Caco-2 (cell line): ENCODE data around the gene HDX. TPM values are rescaled to one million over a fixed set of nuclear protein-coding genes. Genes with fewer than 3 reads are reported as not detected.

Source experiments
- BruUV-seq: library from RNA; stranded (reverse); fragments of 400-500 nt; replicated peaks from 2 replicates; lab custom pipeline; 2021; lab: Mats Ljungman, UMichigan
- CTCF ChIA-PET: fragments of 300-600 bp; sonication (Branson Sonifier 250); formaldehyde crosslinking; loops from one replicate; lab custom pipeline; 2022; ENCODE audit warnings: antibody characterized with exemption; lab: Charles Lee
- POLR2A ChIA-PET: fragments of 300-600 bp; sonication (Branson Sonifier 250); formaldehyde crosslinking; loops from one replicate; lab custom pipeline; 2022; ENCODE audit warnings: antibody characterized with exemption; lab: Charles Lee
- DNase-seq, 2 experiments: peaks; one replicate each; pipeline versions ENCODE4 v3.0.0 to v3.0.0-alpha.2; 2020 to 2022
- H3K27me3 ChIP-seq: replicated peaks from 2 replicates; pipeline ENCODE4 v1.6.0; 2011; ENCODE audit warnings: low read length; ENCODE audit not compliant: control insufficient read depth, insufficient read depth
- H3K36me3 ChIP-seq: 2 replicates; pipeline ENCODE4 v1.5.1; 2011; ENCODE audit warnings: low read length; ENCODE audit not compliant: control insufficient read depth, insufficient read depth
- H3K4me1 ChIP-seq: fragments of 250-450 bp; sonication (Bioruptor Pico); 2 replicates; pipeline ENCODE4 v1.5.1; 2020; ENCODE audit warnings: mild to moderate bottlenecking
- H3K4me3 ChIP-seq: 2 replicates; pipeline ENCODE4 v1.5.1; 2011; ENCODE audit warnings: low read depth, mild to moderate bottlenecking, control low read depth, low read length
- H3K9me3 ChIP-seq: fragments of 250-450 bp; sonication (Bioruptor Pico); 2 replicates; pipeline ENCODE4 v1.5.1; 2020; ENCODE audit warnings: mild to moderate bottlenecking, moderate library complexity
- H3K27ac Mint-ChIP-seq: one replicate; pipeline ENCODE4 v1.8.0; 2022; ENCODE audit warnings: mixed read lengths; ENCODE audit not compliant: unreplicated experiment
- H3K27me3 Mint-ChIP-seq: one replicate; pipeline ENCODE4 v1.8.0; 2022; ENCODE audit warnings: mixed read lengths; ENCODE audit not compliant: insufficient read depth, unreplicated experiment
- H3K36me3 Mint-ChIP-seq: one replicate; pipeline ENCODE4 v1.8.0; 2022; ENCODE audit warnings: mild to moderate bottlenecking, mixed read lengths; ENCODE audit not compliant: insufficient read depth, unreplicated experiment
- H3K4me1 Mint-ChIP-seq: one replicate; pipeline ENCODE4 v1.8.0; 2022; ENCODE audit warnings: low read depth, mixed read lengths; ENCODE audit not compliant: unreplicated experiment
- H3K4me3 Mint-ChIP-seq: one replicate; pipeline ENCODE4 v1.8.0; 2022; ENCODE audit warnings: mild to moderate bottlenecking, moderate library complexity, mixed read lengths; ENCODE audit not compliant: unreplicated experiment
- H3K9me3 Mint-ChIP-seq: one replicate; pipeline ENCODE4 v1.8.0; 2022; ENCODE audit warnings: mixed read lengths; ENCODE audit not compliant: unreplicated experiment
- intact Hi-C: fragments of 100-400 bp; cut with micrococcal nuclease; formaldehyde crosslinking; loops from one replicate; pipeline ENCODE4 v1.10.0; 2022; ENCODE audit not compliant: unreplicated experiment
- total RNA-seq: library from RNA; stranded (reverse); gene quantifications from 2 replicates; pipeline ENCODE4 v1.2.3, GENCODE V29; 2022
- TF ChIP-seq, protein P1 (sequence below), 2 experiments: fragments of 200-600 bp in 1 of 2; IDR thresholded peaks; 1 replicate in 1 of 2; 2 replicates in 1 of 2; pipeline versions ENCODE4 v1.5.1 to v1.8.0; 2011 to 2022; ENCODE audit warnings: antibody characterized with exemption in 1 of 2, control low read depth in 1 of 2, inconsistent platforms in 1 of 2, low read depth in 1 of 2, low read length in 1 of 2, mild to moderate bottlenecking in 1 of 2, moderate library complexity in 1 of 2; ENCODE audit not compliant: insufficient read depth in 1 of 2, severe bottlenecking in 1 of 2, unreplicated experiment in 1 of 2

HDX gene
- total RNA-seq, 1 experiment from 2014 or later = 1.7 TPM

DNA sequence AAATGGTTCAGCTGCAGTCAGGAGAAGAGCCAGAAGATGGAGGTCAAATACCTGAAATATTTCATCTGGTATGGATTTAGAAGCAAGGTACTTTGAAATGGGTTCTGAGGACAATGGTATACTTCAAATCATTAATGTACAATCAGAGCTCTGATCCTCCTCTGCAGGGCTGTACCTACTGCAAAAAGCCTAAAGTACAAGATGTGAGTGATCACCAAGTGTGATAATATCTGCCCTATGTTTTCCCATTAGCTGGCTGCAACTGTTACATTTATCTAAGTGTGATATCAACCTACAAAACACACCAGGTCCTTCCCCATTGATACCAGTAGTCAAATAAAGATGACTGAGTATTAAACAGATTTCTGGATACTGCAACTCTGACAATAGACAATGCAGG is 25.1 kb downstream of the HDX start:
- H3K27me3 Mint-ChIP-seq = no peaks in the 10 kb centered on the region
- intact Hi-C loops = no loop called here
- Histone ChIP-seq H3K4me1 (no peaks in the 10 kb centered on the region), H3K4me3 (no peak overlapping the region), H3K9me3 (no peaks in the 10 kb centered on the region), H3K27me3 (no peaks in the 10 kb centered on the region), H3K36me3 (no peaks in the 10 kb centered on the region)
- H3K36me3 Mint-ChIP-seq = no peaks in the 10 kb centered on the region
- no peaks in the 10 kb centered on the region for H3K9me3 Mint-ChIP-seq
- no peak overlapping the region for H3K4me3 Mint-ChIP-seq
- H3K27ac Mint-ChIP-seq = no peak overlapping the region
- no peak for DNase-seq
- no peaks in the 10 kb centered on the region for H3K4me1 Mint-ChIP-seq
- POLR2A ChIA-PET = no interaction called here
- no TSS peak for BruUV-seq
- TF ChIP-seq, protein P1, sequence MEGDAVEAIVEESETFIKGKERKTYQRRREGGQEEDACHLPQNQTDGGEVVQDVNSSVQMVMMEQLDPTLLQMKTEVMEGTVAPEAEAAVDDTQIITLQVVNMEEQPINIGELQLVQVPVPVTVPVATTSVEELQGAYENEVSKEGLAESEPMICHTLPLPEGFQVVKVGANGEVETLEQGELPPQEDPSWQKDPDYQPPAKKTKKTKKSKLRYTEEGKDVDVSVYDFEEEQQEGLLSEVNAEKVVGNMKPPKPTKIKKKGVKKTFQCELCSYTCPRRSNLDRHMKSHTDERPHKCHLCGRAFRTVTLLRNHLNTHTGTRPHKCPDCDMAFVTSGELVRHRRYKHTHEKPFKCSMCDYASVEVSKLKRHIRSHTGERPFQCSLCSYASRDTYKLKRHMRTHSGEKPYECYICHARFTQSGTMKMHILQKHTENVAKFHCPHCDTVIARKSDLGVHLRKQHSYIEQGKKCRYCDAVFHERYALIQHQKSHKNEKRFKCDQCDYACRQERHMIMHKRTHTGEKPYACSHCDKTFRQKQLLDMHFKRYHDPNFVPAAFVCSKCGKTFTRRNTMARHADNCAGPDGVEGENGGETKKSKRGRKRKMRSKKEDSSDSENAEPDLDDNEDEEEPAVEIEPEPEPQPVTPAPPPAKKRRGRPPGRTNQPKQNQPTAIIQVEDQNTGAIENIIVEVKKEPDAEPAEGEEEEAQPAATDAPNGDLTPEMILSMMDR (IDR thresholded peaks at IDR 0.05; ENCODE audit: insufficient read depth in 1 of 2, low read depth in 1 of 2, low read length in 1 of 2, severe bottlenecking in 1 of 2, unreplicated experiment in 1 of 2) = no peak
- CTCF ChIA-PET = no interaction called here

DNA sequence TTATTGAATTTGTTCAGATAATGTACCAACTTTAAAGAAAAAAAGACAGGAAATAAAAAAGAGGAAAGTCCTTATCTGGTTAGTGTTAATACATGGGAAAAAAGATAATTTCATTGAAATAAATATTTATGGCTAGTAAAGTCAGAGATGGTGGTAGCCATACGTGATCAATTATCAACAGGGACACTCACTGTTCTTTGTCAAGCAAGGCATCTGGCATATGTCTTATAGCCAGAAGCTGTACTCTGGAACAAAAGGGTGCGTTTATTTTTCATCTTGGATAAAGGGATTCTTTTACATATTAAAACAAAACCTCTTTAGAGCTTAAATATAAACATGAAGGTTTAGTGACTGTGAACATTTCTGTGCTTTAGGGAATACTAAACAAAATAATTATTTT is 26.7 kb downstream of the HDX start:
- intact Hi-C loops = no loop called here
- no peaks in the 10 kb centered on the region for H3K4me1 Mint-ChIP-seq

DNA sequence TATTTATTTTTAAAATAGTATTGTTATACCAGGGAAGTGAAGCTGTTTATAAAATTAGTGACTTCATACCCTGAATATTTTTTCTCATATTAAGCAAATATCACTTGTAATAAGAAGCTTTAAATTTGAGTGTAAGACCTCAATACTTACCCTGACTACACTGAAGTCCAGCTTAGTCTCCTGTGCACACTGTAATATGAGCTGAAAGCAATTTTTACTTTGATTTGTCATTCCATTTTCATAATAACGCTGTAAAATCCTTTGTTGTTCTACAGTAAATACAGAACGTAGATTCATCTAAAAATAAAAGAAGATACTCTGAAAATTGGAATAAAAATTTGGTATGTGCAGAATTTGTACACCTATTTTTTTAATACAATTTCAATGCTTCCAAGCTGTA is 27.2 kb downstream of the HDX start:
- TF ChIP-seq, protein P1 (IDR thresholded peaks at IDR 0.05; ENCODE audit: insufficient read depth in 1 of 2, low read depth in 1 of 2, low read length in 1 of 2, severe bottlenecking in 1 of 2, unreplicated experiment in 1 of 2) = no peak
- H3K36me3 Mint-ChIP-seq = no peaks in the 10 kb centered on the region
- Histone ChIP-seq H3K4me3 (no peak overlapping the region), H3K4me1 (no peaks in the 10 kb centered on the region), H3K27me3 (no peaks in the 10 kb centered on the region), H3K9me3 (no peaks in the 10 kb centered on the region), H3K36me3 (no peaks in the 10 kb centered on the region)
- H3K4me3 Mint-ChIP-seq = no peak overlapping the region
- no peaks in the 10 kb centered on the region for H3K4me1 Mint-ChIP-seq
- H3K27ac Mint-ChIP-seq = no peak overlapping the region
- no peaks in the 10 kb centered on the region for H3K27me3 Mint-ChIP-seq
- ChIA-PET POLR2A (no interaction called here), CTCF (no interaction called here)
- no peaks in the 10 kb centered on the region for H3K9me3 Mint-ChIP-seq
- no peak for DNase-seq
- BruUV-seq = no TSS peak
- intact Hi-C loops = no loop called here

More for the DNA sequence above, 26.7 kb downstream of the HDX start:
- TF ChIP-seq, protein P1 (IDR thresholded peaks at IDR 0.05; ENCODE audit: insufficient read depth in 1 of 2, low read depth in 1 of 2, low read length in 1 of 2, severe bottlenecking in 1 of 2, unreplicated experiment in 1 of 2) = no peak
- no peaks in the 10 kb centered on the region for H3K4me1 ChIP-seq
- H3K27ac Mint-ChIP-seq = no peak overlapping the region
- H3K36me3 ChIP-seq = no peaks in the 10 kb centered on the region
- DNase-seq = no peak
- H3K27me3 Mint-ChIP-seq = no peaks in the 10 kb centered on the region
- H3K9me3 Mint-ChIP-seq = no peaks in the 10 kb centered on the region
- H3K4me3 Mint-ChIP-seq = no peak overlapping the region
- no peaks in the 10 kb centered on the region for H3K27me3 ChIP-seq
- no peaks in the 10 kb centered on the region for H3K9me3 ChIP-seq
- ChIA-PET POLR2A (no interaction called here), CTCF (no interaction called here)
- no peaks in the 10 kb centered on the region for H3K36me3 Mint-ChIP-seq
- no TSS peak for BruUV-seq
- H3K4me3 ChIP-seq = no peak overlapping the region
